Progenitor cell of endocrine pancreas (in vitro differentiated cells): ENCODE data around the gene ABHD14A. TPM values are rescaled to one million over a fixed set of nuclear protein-coding genes. Genes with fewer than 3 reads are reported as not detected.

Experiments
- DNase-seq: peaks from one replicate; pipeline ENCODE4 v3.0.0; 2021; ENCODE audit warnings: low spot score; ENCODE audit not compliant: unreplicated experiment
- H3K27ac Mint-ChIP-seq: 2 replicates; pipeline ENCODE4 v1.8.0; 2021; ENCODE audit warnings: mild to moderate bottlenecking, moderate library complexity, mixed read lengths
- H3K27me3 Mint-ChIP-seq: 2 replicates; pipeline ENCODE4 v1.8.0; 2021; ENCODE audit warnings: mixed read lengths
- H3K36me3 Mint-ChIP-seq: 2 replicates; pipeline ENCODE4 v1.8.0; 2022; ENCODE audit warnings: mixed read lengths; ENCODE audit not compliant: insufficient read depth
- H3K4me1 Mint-ChIP-seq: 2 replicates; pipeline ENCODE4 v1.8.0; 2021; ENCODE audit warnings: low read depth, mixed read lengths
- H3K4me3 Mint-ChIP-seq: 2 replicates; pipeline ENCODE4 v1.8.0; 2021; ENCODE audit warnings: low read depth, mild to moderate bottlenecking, moderate library complexity, mixed read lengths
- H3K9me3 Mint-ChIP-seq: 2 replicates; pipeline ENCODE4 v1.8.0; 2021; ENCODE audit warnings: low read depth, mixed read lengths
- CTCF ChIP-seq: fragments of 200-600 bp; sonication (generic); IDR thresholded peaks from one replicate; pipeline ENCODE4 v1.5.0; 2021; ENCODE audit warnings: antibody characterized with exemption, mild to moderate bottlenecking; ENCODE audit not compliant: unreplicated experiment
- total RNA-seq: library from RNA; stranded (reverse); gene quantifications from 2 replicates; pipeline ENCODE4 v1.2.1, GENCODE V29; 2021

ABHD14A gene
- total RNA-seq, 1 donor from 2014 or later = 19.4 TPM

GRCh38 chr3:51930439-51930838 lies 44.4 kb upstream of the ABHD14A start:
- H3K27ac Mint-ChIP-seq = no peak overlapping the region
- H3K36me3 Mint-ChIP-seq = peaks cover 2% of the 10 kb centered on the region
- no peaks in the 10 kb centered on the region for H3K27me3 Mint-ChIP-seq
- H3K4me1 Mint-ChIP-seq = no peaks in the 10 kb centered on the region
- DNase-seq = no peak
- TF ChIP-seq CTCF = no peak
- no peaks in the 10 kb centered on the region for H3K9me3 Mint-ChIP-seq
- H3K4me3 Mint-ChIP-seq = no peak overlapping the region

GRCh38 chr3:51931756-51932155 lies 43.1 kb upstream of the ABHD14A start:
- no peaks in the 10 kb centered on the region for H3K9me3 Mint-ChIP-seq
- no peaks in the 10 kb centered on the region for H3K27me3 Mint-ChIP-seq
- DNase-seq = no peak
- H3K4me1 Mint-ChIP-seq = no peaks in the 10 kb centered on the region
- H3K36me3 Mint-ChIP-seq = peaks cover 2% of the 10 kb centered on the region
- no peak for TF ChIP-seq CTCF
- H3K27ac Mint-ChIP-seq = no peak overlapping the region
- no peak overlapping the region for H3K4me3 Mint-ChIP-seq

- no peak for DNase-seq
- H3K4me3 Mint-ChIP-seq = no peak overlapping the region
- H3K4me1 Mint-ChIP-seq = no peaks in the 10 kb centered on the region
- H3K36me3 Mint-ChIP-seq = peaks cover 5% of the 10 kb centered on the region
- no peaks in the 10 kb centered on the region for H3K27me3 Mint-ChIP-seq
- no peak for TF ChIP-seq CTCF
- H3K9me3 Mint-ChIP-seq = no peaks in the 10 kb centered on the region
- H3K27ac Mint-ChIP-seq = no peak overlapping the region
These were observed 42.1 kb upstream of the ABHD14A start for GRCh38 chr3:51932471-51933370.

GRCh38 chr3:51933471-51934138 lies 41.3 kb upstream of the ABHD14A start:
- Mint-ChIP-seq H3K4me3 (no peak overlapping the region), H3K9me3 (no peaks in the 10 kb centered on the region), H3K36me3 (peaks cover 7% of the 10 kb centered on the region), H3K27ac (no peak overlapping the region), H3K27me3 (no peaks in the 10 kb centered on the region), H3K4me1 (no peaks in the 10 kb centered on the region)
- no peak for DNase-seq
- no peak for TF ChIP-seq CTCF

GRCh38 chr3:51934139-51934850 lies 40.6 kb upstream of the ABHD14A start:
- no peaks in the 10 kb centered on the region for H3K27me3 Mint-ChIP-seq
- H3K9me3 Mint-ChIP-seq = no peaks in the 10 kb centered on the region
- peaks cover 7% of the 10 kb centered on the region for H3K36me3 Mint-ChIP-seq
- H3K4me3 Mint-ChIP-seq = no peak overlapping the region
- TF ChIP-seq CTCF = no peak
- no peak for DNase-seq
- H3K4me1 Mint-ChIP-seq = no peaks in the 10 kb centered on the region
- H3K27ac Mint-ChIP-seq = no peak overlapping the region
